COLO829 (cell line): ENCODE results near the gene ADPRHL1.

Source experiments
- DNase-seq: peaks from one replicate; pipeline ENCODE4 v3.0.0; 2012; ENCODE audit warnings: low spot score

ADPRHL1 gene

GRCh38 chr13:113430378-113431110 is 22.7 kb downstream of the ADPRHL1 start:
- DNase-seq = no peak

GRCh38 chr13:113429608-113429985 is 23.7 kb downstream of the ADPRHL1 start:
- no peak for DNase-seq

- DNase-seq = no peak
Measured at GRCh38 chr13:113428871-113429607, 24.2 kb downstream of the ADPRHL1 start.

- no peak for DNase-seq
Measured at GRCh38 chr13:113428469-113428865, 24.8 kb downstream of the ADPRHL1 start.

GRCh38 chr13:113427562-113428468 is 25.5 kb downstream of the ADPRHL1 start:
- no peak for DNase-seq

GRCh38 chr13:113426591-113426986 is 26.7 kb downstream of the ADPRHL1 start:
- no peak for DNase-seq

GRCh38 chr13:113425941-113426590 is 27.2 kb downstream of the ADPRHL1 start:
- no peak for DNase-seq

GRCh38 chr13:113423520-113424163 is 29.6 kb downstream of the ADPRHL1 start:
- no peak for DNase-seq

GRCh38 chr13:113422807-113423519 is 30.3 kb downstream of the ADPRHL1 start:
- no peak for DNase-seq

- DNase-seq = no peak
Measured at GRCh38 chr13:113421673-113422270, 31.5 kb downstream of the ADPRHL1 start.

- DNase-seq = no peak
Measured at GRCh38 chr13:113420833-113421600, 32.3 kb downstream of the ADPRHL1 start.

- DNase-seq = no peak
Measured at GRCh38 chr13:113420232-113420631, 33.1 kb downstream of the ADPRHL1 start.

- no peak for DNase-seq
Measured at GRCh38 chr13:113419531-113420193, 33.6 kb downstream of the ADPRHL1 start.

GRCh38 chr13:113418722-113419049 is 34.6 kb downstream of the ADPRHL1 start:
- no peak for DNase-seq

GRCh38 chr13:113417836-113418721 is 35.2 kb downstream of the ADPRHL1 start:
- no peak for DNase-seq

- no peak for DNase-seq
Measured at GRCh38 chr13:113417008-113417751, 36.1 kb downstream of the ADPRHL1 start.

GRCh38 chr13:113415825-113416224 is 37.5 kb downstream of the ADPRHL1 start:
- DNase-seq = no peak
